Measurements from ENCODE around the gene THOC6.

The THOC6 gene

GRCh38 chr16:3059041-3059722 is 35.3 kb downstream of the THOC6 start:
- TF ChIP-seq RARB (CRISPR knock-in tag; IDR thresholded peaks at IDR 0.05) (no peak), ZFP30 (CRISPR knock-in tag; IDR thresholded peaks at IDR 0.05) (no peak), ISL1 (CRISPR knock-in tag; IDR thresholded peaks at IDR 0.05) (no peak), PATZ1 (CRISPR knock-in tag; IDR thresholded peaks at IDR 0.05; ENCODE audit: borderline replicate concordance) (peak; percentile 42; the same call in 1 of the 2 replicates)
- peak; percentile 96 for ATAC-seq

GRCh38 chr16:3059723-3060242 is 35.9 kb downstream of the THOC6 start:
- TF ChIP-seq ZC3H10 (CRISPR knock-in tag; IDR thresholded peaks at IDR 0.05) = no peak
- no peak for TF ChIP-seq CREB5 (CRISPR knock-in tag; IDR thresholded peaks at IDR 0.05; ENCODE audit: low read depth)
- no peak for TF ChIP-seq ZNF565 (CRISPR knock-in tag; conservative IDR thresholded peaks at IDR 0.05; ENCODE audit: low read depth)
- ATAC-seq = no peak

GRCh38 chr16:3060339-3061127 is 36.7 kb downstream of the THOC6 start:
- TF ChIP-seq GLIS3 (CRISPR knock-in tag; IDR thresholded peaks at IDR 0.05) (no peak), CSRNP3 (CRISPR knock-in tag; IDR thresholded peaks at IDR 0.05) (no peak), POU6F1 (CRISPR knock-in tag; IDR thresholded peaks at IDR 0.05; ENCODE audit: borderline replicate concordance, low read depth) (no peak), ZNF70 (CRISPR knock-in tag; IDR thresholded peaks at IDR 0.05) (no peak), ESRRG (CRISPR knock-in tag; IDR thresholded peaks at IDR 0.05) (no peak), CSDC2 (CRISPR knock-in tag; IDR thresholded peaks at IDR 0.05) (no peak), BACH2 (CRISPR knock-in tag; IDR thresholded peaks at IDR 0.05; ENCODE audit: borderline replicate concordance) (no peak), SNAI2 (CRISPR knock-in tag; IDR thresholded peaks at IDR 0.05) (no peak), ISL1 (CRISPR knock-in tag; IDR thresholded peaks at IDR 0.05) (no peak), ARNTL (CRISPR knock-in tag; IDR thresholded peaks at IDR 0.05; ENCODE audit: borderline replicate concordance, low read depth) (no peak), TOX (CRISPR knock-in tag; IDR thresholded peaks at IDR 0.05; ENCODE audit: borderline replicate concordance) (no peak), PPARA (CRISPR knock-in tag; IDR thresholded peaks at IDR 0.05; ENCODE audit: borderline replicate concordance) (no peak), TSHZ2 (CRISPR knock-in tag; IDR thresholded peaks at IDR 0.05) (no peak), ZNF565 (CRISPR knock-in tag; conservative IDR thresholded peaks at IDR 0.05; ENCODE audit: low read depth) (no peak), PATZ1 (CRISPR knock-in tag; IDR thresholded peaks at IDR 0.05; ENCODE audit: borderline replicate concordance) (no peak), OSR1 (CRISPR knock-in tag; IDR thresholded peaks at IDR 0.05) (no peak), RARB (CRISPR knock-in tag; IDR thresholded peaks at IDR 0.05) (no peak), CREB5 (CRISPR knock-in tag; IDR thresholded peaks at IDR 0.05; ENCODE audit: low read depth) (no peak)

More at GRCh38 chr16:3060339-3061127, 36.7 kb downstream of the THOC6 start:
- no peak for ATAC-seq
